Mesendoderm (in vitro differentiated cells): ENCODE measurements around the gene GJA3.

Experiments used
- DNase-seq: peaks from one replicate; pipeline ENCODE4 v3.0.0; 2013
- H2AK5ac ChIP-seq: 2 replicates; pipeline ENCODE4 v1.6.1; 2013; ENCODE audit warnings: low read length, inconsistent platforms
- H2BK120ac ChIP-seq: 2 replicates; pipeline ENCODE4 v1.6.1; 2013; ENCODE audit warnings: low read depth, mild to moderate bottlenecking, low read length, moderate library complexity, mixed read lengths
- H2BK15ac ChIP-seq: replicated peaks from 2 replicates; pipeline ENCODE4 v1.6.1; 2013; ENCODE audit warnings: low read depth, mild to moderate bottlenecking, moderate library complexity
- H2BK5ac ChIP-seq: 2 replicates; pipeline ENCODE4 v1.6.1; 2013; ENCODE audit warnings: low read length, inconsistent platforms
- H3K18ac ChIP-seq: 2 replicates; pipeline ENCODE4 v1.6.1; 2013; ENCODE audit warnings: mild to moderate bottlenecking, low read length, mixed read lengths
- H3K23ac ChIP-seq: one replicate; pipeline ENCODE4 v1.6.1; 2013; ENCODE audit warnings: low read length
- H3K27ac ChIP-seq: 2 replicates; pipeline ENCODE4 v1.5.1; 2013; ENCODE audit warnings: low read depth, mild to moderate bottlenecking, inconsistent platforms, low read length, moderate library complexity
- H3K27me3 ChIP-seq: 2 replicates; pipeline ENCODE4 v1.6.1; 2013; ENCODE audit warnings: low read length, control low read depth, mild to moderate bottlenecking, inconsistent platforms; ENCODE audit not compliant: insufficient read depth, poor library complexity
- H3K36me3 ChIP-seq: 2 replicates; pipeline ENCODE4 v1.6.1; 2013; ENCODE audit warnings: low read length, inconsistent platforms; ENCODE audit not compliant: control insufficient read depth, insufficient read depth
- H3K4ac ChIP-seq: one replicate; pipeline ENCODE4 v1.6.1; 2013; ENCODE audit warnings: low read depth, mild to moderate bottlenecking, low read length, moderate library complexity
- H3K4me1 ChIP-seq: 2 replicates; pipeline ENCODE4 v1.6.1; 2013; ENCODE audit warnings: low read depth, low read length, inconsistent platforms; ENCODE audit not compliant: control insufficient read depth
- H3K4me2 ChIP-seq: 2 replicates; pipeline ENCODE4 v1.6.1; 2013; ENCODE audit warnings: low read length
- H3K4me3 ChIP-seq: 2 replicates; pipeline ENCODE4 v1.5.1; 2013; ENCODE audit warnings: mild to moderate bottlenecking, low read length
- H3K56ac ChIP-seq: one replicate; pipeline ENCODE4 v1.6.1; 2013; ENCODE audit warnings: low read length
- H3K79me1 ChIP-seq: 2 replicates; pipeline ENCODE4 v1.6.1; 2013; ENCODE audit warnings: low read length, inconsistent platforms
- H3K79me2 ChIP-seq: 2 replicates; pipeline ENCODE4 v1.6.1; 2013; ENCODE audit warnings: mild to moderate bottlenecking, low read length; ENCODE audit not compliant: control insufficient read depth, insufficient read depth
- H3K9ac ChIP-seq: 2 replicates; pipeline ENCODE4 v1.6.1; 2013; ENCODE audit warnings: low read length, inconsistent platforms
- H4K5ac ChIP-seq: one replicate; pipeline ENCODE4 v1.6.1; 2013; ENCODE audit warnings: low read length
- H4K8ac ChIP-seq: one replicate; pipeline ENCODE4 v1.6.1; 2013; ENCODE audit warnings: low read depth, mild to moderate bottlenecking, control low read depth, low read length, moderate library complexity
- WGBS: extraction: QIAGEN DNeasy Blood & Tissue Kit; methylation state at CpG from one replicate; pipeline ENCODE4 v1.1.7; 2013; ENCODE audit warnings: low lambda C conversion rate, missing lambda C conversion rate; ENCODE audit not compliant: insufficient coverage; ENCODE audit errors: extremely low coverage; 5-methylcytosine and 5-hydroxymethylcytosine counted together

Gene GJA3

GRCh38 chr13:20186771-20187170 is 25.9 kb upstream of the GJA3 start:
- no peak overlapping the region for H4K8ac ChIP-seq
- peaks cover 14% of the 10 kb centered on the region for H3K27me3 ChIP-seq
- no CpG with 5 or more reads among the region's 6 CpGs for WGBS
- no peak overlapping the region for H3K23ac ChIP-seq
- no peak for DNase-seq
- no peak overlapping the region for H3K4ac ChIP-seq
- no peak overlapping the region for H4K5ac ChIP-seq
- no peak overlapping the region for H2BK15ac ChIP-seq
- no peak overlapping the region for H2BK5ac ChIP-seq
- H3K27ac ChIP-seq: no peak overlapping the region
- H2BK120ac ChIP-seq: no peak overlapping the region
- H2AK5ac ChIP-seq: no peak overlapping the region
- H3K56ac ChIP-seq: no peak overlapping the region
- no peak overlapping the region for H3K18ac ChIP-seq
- no peaks in the 10 kb centered on the region for H3K36me3 ChIP-seq
- H3K4me2 ChIP-seq: no peak overlapping the region
- no peak overlapping the region for H3K4me3 ChIP-seq
- no peak overlapping the region for H3K9ac ChIP-seq
- no peaks in the 10 kb centered on the region for H3K79me2 ChIP-seq
- H3K79me1 ChIP-seq: no peaks in the 10 kb centered on the region
- H3K4me1 ChIP-seq: no peaks in the 10 kb centered on the region

- H2BK15ac ChIP-seq: no peak overlapping the region
- no peak overlapping the region for H2BK5ac ChIP-seq
- H3K27ac ChIP-seq: no peak overlapping the region
- no peak overlapping the region for H3K4ac ChIP-seq
- no peak overlapping the region for H3K9ac ChIP-seq
- no peaks in the 10 kb centered on the region for H3K79me1 ChIP-seq
- no CpG with 5 or more reads among the region's 12 CpGs for WGBS
- H3K36me3 ChIP-seq: no peaks in the 10 kb centered on the region
- H3K56ac ChIP-seq: no peak overlapping the region
- peaks cover 2% of the 10 kb centered on the region for H3K27me3 ChIP-seq
- no peak overlapping the region for H2AK5ac ChIP-seq
- H3K79me2 ChIP-seq: no peaks in the 10 kb centered on the region
- H3K18ac ChIP-seq: no peak overlapping the region
- no peak overlapping the region for H2BK120ac ChIP-seq
- no peak overlapping the region for H4K5ac ChIP-seq
- H3K4me1 ChIP-seq: no peaks in the 10 kb centered on the region
- H3K23ac ChIP-seq: no peak overlapping the region
- no peak overlapping the region for H3K4me3 ChIP-seq
- DNase-seq: no peak
- no peak overlapping the region for H4K8ac ChIP-seq
- no peak overlapping the region for H3K4me2 ChIP-seq
These were observed 24.7 kb upstream of the GJA3 start for GRCh38 chr13:20185366-20186056.

GRCh38 chr13:20182231-20182846 is 21.5 kb upstream of the GJA3 start:
- H2BK120ac ChIP-seq: no peak overlapping the region
- H3K4ac ChIP-seq: no peak overlapping the region
- peak; percentile 80 for DNase-seq
- no peaks in the 10 kb centered on the region for H3K27me3 ChIP-seq
- H3K4me2 ChIP-seq: no peak overlapping the region
- WGBS: no CpG with 5 or more reads among the region's 5 CpGs
- no peak overlapping the region for H4K5ac ChIP-seq
- no peaks in the 10 kb centered on the region for H3K79me2 ChIP-seq
- H2BK15ac ChIP-seq: no peak overlapping the region
- H3K27ac ChIP-seq: no peak overlapping the region
- no peak overlapping the region for H3K18ac ChIP-seq
- no peaks in the 10 kb centered on the region for H3K4me1 ChIP-seq
- H3K79me1 ChIP-seq: no peaks in the 10 kb centered on the region
- H3K9ac ChIP-seq: no peak overlapping the region
- H3K56ac ChIP-seq: no peak overlapping the region
- no peaks in the 10 kb centered on the region for H3K36me3 ChIP-seq
- H3K4me3 ChIP-seq: no peak overlapping the region
- H4K8ac ChIP-seq: no peak overlapping the region
- H3K23ac ChIP-seq: no peak overlapping the region
- H2AK5ac ChIP-seq: no peak overlapping the region
- H2BK5ac ChIP-seq: no peak overlapping the region

GRCh38 chr13:20181188-20181587 is 20.3 kb upstream of the GJA3 start:
- Histone ChIP-seq H2AK5ac (no peak overlapping the region), H3K27me3 (no peaks in the 10 kb centered on the region), H3K36me3 (no peaks in the 10 kb centered on the region), H4K5ac (no peak overlapping the region), H3K4ac (no peak overlapping the region), H3K79me2 (no peaks in the 10 kb centered on the region), H3K4me2 (no peak overlapping the region), H4K8ac (no peak overlapping the region), H3K18ac (no peak overlapping the region), H3K56ac (no peak overlapping the region), H2BK5ac (no peak overlapping the region), H2BK15ac (no peak overlapping the region), H3K79me1 (no peaks in the 10 kb centered on the region), H3K23ac (no peak overlapping the region), H2BK120ac (no peak overlapping the region), H3K4me3 (no peak overlapping the region), H3K9ac (no peak overlapping the region), H3K4me1 (no peaks in the 10 kb centered on the region), H3K27ac (no peak overlapping the region)
- no peak for DNase-seq
- WGBS: no CpG with 5 or more reads among the region's 3 CpGs

- WGBS: no CpG with 5 or more reads among the region's 5 CpGs
- Histone ChIP-seq H3K27ac (no peak overlapping the region), H3K27me3 (no peaks in the 10 kb centered on the region), H3K9ac (no peak overlapping the region), H3K79me2 (no peaks in the 10 kb centered on the region), H2BK120ac (no peak overlapping the region), H3K79me1 (no peaks in the 10 kb centered on the region), H4K5ac (no peak overlapping the region), H3K36me3 (no peaks in the 10 kb centered on the region), H3K18ac (no peak overlapping the region), H3K4me1 (no peaks in the 10 kb centered on the region), H2BK5ac (no peak overlapping the region), H3K4ac (no peak overlapping the region), H2AK5ac (no peak overlapping the region), H4K8ac (no peak overlapping the region), H3K4me2 (no peak overlapping the region), H3K4me3 (no peak overlapping the region), H3K56ac (no peak overlapping the region), H2BK15ac (no peak overlapping the region), H3K23ac (no peak overlapping the region)
- no peak for DNase-seq
These were observed 17.3 kb upstream of the GJA3 start for GRCh38 chr13:20178156-20178555.
